Stimulated activated CD8-positive, alpha-beta memory T cell treated with anti-CD3 and anti-CD28 coated beads, Interleukin-7, amount 100 ng/mL, for 4 hours (primary cell): ENCODE measurements around the gene FTSJ3.

Experiments
- DNase-seq, 2 donors: peaks; one replicate each; pipeline ENCODE4 v3.0.0-alpha.2; 2020; ENCODE audit warnings: low read depth in 2 of 2

FTSJ3 gene

DNA sequence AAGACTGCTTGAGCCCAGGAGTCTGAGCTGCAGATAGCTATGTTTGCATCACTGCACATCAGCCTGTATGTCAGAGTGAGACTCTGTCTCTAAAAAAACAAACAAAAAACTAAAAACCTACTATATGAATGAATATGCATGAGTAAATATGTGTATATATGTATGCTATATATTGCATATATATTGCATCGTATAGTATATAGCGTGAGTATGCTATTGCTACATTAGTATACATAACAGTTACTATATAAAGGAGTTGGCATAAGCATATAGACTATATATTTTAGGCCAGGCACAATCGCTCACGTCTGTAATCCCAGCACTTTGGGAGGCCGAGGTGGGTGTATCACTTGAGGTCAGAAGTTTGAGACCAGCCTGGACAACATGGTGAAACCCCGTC lies 37.4 kb downstream of the FTSJ3 start:
- DNase-seq: no peak

DNA sequence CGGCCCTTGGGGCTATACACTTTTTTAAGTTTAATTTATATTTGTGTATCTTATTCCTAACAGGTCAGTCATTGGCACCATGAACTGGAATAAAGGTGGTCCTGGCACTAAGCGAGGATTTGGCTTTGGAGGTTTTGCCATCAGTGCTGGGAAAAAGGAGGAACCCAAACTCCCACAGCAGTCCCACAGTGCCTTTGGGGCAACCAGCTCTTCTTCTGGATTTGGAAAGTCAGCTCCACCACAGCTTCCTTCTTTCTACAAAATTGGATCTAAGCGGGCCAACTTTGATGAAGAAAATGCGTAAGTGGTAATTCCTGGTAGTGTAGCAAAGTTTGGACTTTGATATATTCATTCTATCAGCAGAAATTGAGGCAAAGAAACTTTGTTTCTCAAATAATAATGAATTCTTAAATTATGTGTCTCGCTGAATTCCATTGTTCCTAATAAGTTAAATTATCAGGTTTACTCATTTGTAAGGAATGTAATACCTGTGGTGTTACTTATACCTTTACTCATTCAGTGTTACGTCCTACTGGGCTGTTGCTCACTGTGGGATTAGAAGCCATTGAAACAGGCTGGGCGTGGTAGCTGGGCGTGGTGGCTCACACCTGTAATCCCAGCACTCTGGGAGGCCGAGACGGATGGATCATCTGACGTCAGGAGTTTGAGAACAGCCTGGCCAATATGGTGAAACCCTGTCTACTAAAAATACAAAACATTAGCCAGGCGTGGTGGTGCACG lies 40.3 kb downstream of the FTSJ3 start:
- DNase-seq: no peak

DNA sequence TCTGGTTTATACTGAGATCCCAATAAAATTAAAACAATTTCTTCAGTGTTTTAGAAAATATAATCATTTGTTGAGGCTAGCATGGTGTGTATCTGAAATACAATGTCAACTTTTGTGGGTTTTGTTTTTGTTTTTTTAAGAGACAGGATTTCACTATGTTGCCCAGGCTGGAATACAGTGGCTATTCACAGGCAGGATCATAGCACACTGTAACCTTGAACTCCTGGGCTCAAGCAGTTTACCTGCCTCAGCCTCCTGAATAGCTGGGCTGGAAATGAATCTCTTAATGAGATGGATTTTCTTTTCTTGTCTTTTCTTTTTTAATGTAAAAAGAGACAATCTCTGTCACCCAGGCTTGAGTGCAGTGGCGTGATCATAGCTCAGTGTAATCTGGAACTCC lies 41.3 kb downstream of the FTSJ3 start:
- no peak for DNase-seq

DNA sequence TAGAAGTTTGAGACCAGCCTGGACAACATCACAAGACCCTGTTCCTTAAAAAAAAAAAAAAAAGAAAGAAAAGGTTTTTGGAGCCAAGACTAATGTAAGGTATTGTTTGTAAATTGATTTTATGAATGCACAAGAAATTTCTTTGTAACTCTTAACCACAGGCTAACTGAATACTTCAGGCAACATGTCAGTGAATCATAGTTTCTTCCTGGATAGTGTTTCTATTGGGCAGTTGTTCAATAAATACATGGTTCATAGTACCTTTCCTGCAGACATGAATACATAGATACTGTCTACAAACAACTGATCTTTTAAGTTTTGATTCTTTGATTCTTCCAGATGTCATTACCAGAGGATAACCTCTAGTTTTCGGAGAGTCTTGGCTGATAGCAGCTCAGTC lies 41.9 kb downstream of the FTSJ3 start:
- no peak for DNase-seq

DNA sequence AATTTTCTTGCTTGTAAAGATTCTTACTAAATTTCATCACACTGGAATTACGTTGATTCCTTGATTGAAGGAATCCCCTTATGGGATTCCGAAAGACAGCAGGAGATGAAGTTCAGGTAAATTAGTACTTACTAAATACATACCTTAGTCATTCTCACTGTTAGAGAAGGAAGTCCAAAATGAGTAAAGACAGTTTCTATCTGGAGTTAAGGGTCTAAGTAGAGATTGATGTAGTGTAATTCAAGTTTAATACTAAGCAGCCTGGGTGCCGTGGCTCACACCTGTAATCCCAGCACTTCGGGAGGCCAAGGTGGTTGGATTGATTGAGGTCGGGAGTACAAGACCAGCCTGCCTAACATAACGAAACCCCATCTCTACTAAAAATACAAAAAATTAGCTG lies 43.9 kb downstream of the FTSJ3 start:
- DNase-seq: no peak

DNA sequence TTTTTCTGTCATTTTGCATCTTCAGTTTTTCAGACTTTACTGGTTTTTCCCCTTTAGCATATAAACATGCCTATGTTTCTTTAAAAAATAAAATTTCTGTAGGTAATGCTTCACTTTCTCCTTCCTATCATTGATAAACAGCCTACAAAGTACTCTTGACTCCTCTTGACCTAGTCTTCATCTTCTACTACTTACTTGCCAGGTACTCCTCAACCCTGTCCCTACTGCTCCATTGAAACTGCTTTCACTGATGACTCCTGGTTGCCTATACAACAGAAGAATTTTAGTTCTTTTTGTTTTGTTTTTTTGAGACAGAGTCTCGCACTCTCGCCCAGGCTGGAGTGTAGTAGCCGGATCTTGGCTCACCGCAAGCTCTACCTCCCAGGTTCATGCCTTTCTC lies 46.5 kb downstream of the FTSJ3 start:
- DNase-seq: no peak

DNA sequence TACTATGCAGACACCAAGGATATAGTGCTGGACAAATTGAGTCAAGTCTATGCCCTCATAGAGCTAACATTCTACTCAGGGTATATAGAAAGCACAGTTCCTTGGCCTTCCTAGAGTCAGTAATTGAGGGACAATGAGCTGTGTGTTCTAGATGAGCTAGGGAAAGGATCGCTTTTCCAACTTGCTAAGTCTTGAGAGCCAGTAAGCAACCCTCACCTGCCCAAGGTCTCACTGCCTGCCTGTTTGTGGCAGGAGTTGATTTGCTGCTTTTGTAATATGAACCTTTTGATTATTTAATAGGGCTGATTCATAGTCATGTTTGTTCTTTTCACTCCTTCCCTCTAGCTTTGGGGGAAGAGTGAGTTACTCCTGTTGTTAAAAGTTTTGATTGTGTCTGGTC lies 47.0 kb downstream of the FTSJ3 start:
- no peak for DNase-seq

DNA sequence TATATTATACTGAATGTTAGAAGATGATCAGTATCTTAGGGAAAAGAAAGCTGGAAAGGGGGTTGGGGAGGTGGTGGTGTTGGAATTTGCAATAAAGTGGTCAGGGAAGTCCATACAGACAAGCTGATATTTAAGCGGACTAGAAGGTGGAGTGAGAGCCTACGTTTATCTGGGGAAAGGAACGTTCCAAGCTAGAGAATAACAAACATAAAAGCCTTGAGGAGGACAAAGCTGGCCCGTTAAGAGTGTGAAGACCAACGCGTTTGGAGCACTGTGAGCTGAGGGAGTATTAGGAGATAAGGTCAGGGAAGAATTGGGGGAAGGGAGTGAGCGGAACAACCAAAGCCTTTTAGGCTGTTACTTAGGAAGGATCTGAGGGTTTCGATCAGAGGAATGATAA lies 52.0 kb downstream of the FTSJ3 start:
- no peak for DNase-seq

DNA sequence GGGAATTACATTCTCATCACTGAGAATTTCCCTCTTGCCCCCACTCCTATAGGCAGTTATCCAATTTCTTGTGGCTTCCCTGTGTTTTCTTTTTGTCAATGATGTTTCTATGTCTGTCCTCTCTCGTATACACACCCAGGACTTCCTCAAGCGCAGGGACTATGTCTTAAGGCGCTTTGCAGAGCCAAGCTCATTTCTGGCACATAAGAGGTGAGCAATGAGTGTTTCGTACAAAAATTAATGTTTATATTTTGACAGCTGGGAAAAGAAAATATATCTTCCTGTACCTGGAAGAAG lies 52.5 kb downstream of the FTSJ3 start:
- DNase-seq: no peak

DNA sequence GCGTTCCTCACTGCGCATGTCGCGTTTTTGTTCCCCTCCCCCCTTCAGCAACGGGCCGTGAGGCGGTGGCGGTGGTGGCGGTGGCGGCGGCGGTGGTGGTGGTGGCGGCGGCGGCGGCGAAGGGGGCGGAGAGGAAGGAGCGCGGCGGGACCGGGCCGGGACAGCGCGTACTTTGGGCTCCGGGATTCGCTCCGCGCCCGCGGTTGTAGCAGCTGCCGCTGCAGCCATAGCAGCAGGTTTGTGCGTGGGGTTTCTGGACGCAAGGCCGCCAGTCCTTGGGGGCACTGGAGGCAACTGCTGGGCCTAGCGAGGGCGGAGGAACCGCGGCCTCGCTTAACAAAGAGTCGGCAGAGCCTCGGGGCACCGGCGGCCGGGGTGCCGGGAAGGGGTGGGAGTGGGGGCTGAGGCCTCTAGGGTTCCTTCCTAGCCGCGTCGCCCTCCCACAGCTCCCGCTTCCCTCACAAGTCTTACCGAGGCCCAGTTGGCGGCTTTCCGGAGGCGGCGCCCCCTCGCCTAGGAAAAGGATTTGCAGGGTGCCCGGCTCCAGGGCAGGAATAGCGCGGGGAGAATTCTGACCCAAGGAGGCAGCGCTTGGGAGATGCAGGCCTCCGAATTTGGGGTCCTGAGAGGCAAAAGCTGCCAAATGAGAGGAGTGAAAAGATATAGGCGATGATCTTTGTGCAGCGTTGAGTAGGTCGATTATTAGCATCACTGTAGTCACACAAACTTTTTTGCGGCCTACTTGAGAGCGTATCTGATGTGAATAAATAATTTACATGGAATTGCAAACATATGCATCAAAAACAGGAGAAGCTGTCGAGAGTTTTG lies 53.1 kb downstream of the FTSJ3 start, which contains the start of gene DDX42:
Gene DDX42, plus strand, starts transcription at position 30 of the 828 bp plus-strand sequence. CDS start 12,880 bp downstream, outside the sequence.
- peak; percentile 29 to 84 for DNase-seq

DNA sequence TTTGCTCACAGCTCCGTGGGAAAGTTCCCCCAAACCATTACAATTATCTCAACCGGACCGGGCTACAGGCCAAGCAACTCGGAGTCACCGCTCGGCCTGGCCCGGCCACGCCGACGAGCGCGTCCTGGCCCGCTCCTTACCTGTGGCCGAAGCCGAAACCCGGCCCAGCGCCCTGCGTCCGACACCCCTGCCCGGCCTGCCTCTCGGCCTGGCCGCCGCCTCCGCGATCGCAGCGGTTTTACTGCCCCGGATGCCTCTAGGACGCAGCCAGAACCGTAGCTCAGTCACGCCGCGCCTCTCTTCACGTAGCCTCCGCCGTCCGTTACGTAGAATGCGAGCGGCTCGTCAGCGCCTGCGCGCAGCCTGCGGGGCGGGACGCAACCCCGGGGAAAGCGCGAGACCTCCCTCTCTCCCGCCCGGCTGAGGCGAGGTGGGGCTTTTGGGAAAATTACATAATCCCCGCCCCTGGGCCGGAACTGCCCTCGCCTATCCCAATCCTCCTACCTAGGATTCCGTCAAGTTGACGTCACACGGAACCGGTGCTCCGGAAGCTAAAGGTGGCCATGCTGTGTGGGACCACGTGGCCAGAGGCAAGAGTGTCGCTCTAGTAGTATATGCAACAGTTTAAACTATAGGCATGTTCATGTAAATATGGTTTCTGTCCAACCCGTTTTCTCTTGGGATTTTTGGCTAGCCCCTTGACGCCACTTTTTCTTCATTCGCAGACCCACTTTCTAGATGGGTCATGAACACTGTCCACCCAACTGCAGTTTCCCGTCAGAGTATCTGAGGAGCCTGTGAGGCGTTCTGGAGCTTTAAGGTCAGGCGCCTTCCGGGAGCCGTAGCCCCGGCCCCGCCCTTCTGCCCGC lies 54.0 kb downstream of the FTSJ3 start, which contains the start of gene CCDC47:
Gene CCDC47, minus strand, starts transcription at position 326 of the 869 bp plus-strand sequence. CDS start 7,422 bp downstream, outside the sequence.
- DNase-seq: peak; percentile 97 to 98

DNA sequence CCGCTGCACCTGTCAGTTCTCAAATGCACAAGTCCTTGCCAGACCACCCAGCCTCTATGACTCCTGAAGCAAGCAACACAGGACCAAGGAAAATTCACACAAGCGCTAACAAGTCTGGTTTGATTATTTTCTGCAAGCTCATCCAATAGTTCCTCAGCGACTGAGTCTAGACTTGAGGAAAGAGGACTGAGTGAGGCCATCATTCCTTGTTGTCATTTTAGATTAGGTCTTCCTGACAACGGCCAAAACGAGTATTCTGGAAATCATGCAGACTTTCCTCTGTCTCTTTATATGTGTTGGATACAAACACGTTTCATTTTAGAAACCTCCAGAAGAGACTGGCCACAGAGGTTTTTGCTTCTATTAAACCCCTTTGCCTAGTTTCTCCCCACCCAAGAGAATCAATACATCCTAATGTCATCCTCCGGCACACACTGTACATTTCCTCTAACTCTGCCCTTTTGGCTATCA lies 54.6 kb downstream of the FTSJ3 start:
- no peak for DNase-seq
